ENCODE data around the gene MPL. TPM values are rescaled to one million over a fixed set of nuclear protein-coding genes. Genes with fewer than 3 reads are reported as not detected.

Gene MPL
- total and polyA plus RNA-seq, 10 of the 15 experiments (the other 5 are each of a cell fraction or from before 2014, with no cell fraction given): not detected

DNA sequence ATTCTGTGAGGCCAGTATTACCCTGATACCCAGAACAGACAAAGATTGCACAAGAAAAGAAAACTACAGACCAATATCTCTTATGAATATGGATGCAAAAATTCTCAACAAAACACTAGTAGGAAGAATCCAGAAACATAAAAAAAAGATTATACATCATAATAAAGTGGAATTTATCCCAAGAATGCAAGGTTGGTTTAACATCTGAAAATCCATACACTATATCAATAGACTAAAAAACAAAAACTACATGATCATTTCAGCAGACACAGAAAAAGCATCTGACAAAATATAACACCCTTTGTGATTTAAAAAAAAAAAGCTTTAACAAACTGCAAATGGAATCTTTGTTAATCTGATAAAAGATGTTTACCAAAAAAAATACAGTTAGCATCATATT, 12.2 kb upstream of the MPL start (continued):
- TF ChIP-seq SIN3A (IDR thresholded peaks at IDR 0.05; ENCODE audit: low read depth, low read length): no peak

- ChIA-PET CTCF (no interaction called here), RAD21 (ENCODE audit: unreplicated experiment) (no interaction called here), SMC1A (ENCODE audit: uncharacterized antibody, unreplicated experiment) (no interaction called here), POLR2A (no interaction called here)
- Histone ChIP-seq H3K4me1 (ENCODE audit: control insufficient read depth, insufficient read depth, low read length) (no peaks in the 10 kb centered on the region), H3K4me2 (ENCODE audit: control insufficient read depth, insufficient read depth) (no peak overlapping the region), H2AFZ (ENCODE audit: control insufficient read depth, low read depth, low read length) (no peak overlapping the region), H4K20me1 (ENCODE audit: control insufficient read depth, insufficient read depth) (no peaks in the 10 kb centered on the region), H3K27ac (ENCODE audit: control insufficient read depth, insufficient read depth) (no peak overlapping the region), H3K27me3 (replicated peaks in 1 of 2; ENCODE audit: control insufficient read depth in 2 of 2, insufficient read depth in 2 of 2, low read length in 1 of 2) (no peaks in the 10 kb centered on the region), H3K9ac (ENCODE audit: control insufficient read depth, insufficient read depth, low read length) (no peak overlapping the region), H3K79me2 (ENCODE audit: control insufficient read depth, insufficient read depth, low read length) (no peaks in the 10 kb centered on the region), H3K36me3 (ENCODE audit: control insufficient read depth in 2 of 2, insufficient read depth in 2 of 2, low read length in 1 of 2) (no peaks in the 10 kb centered on the region), H3K4me3 (no peak overlapping the region), H3K9me3 (replicated peaks; ENCODE audit: control insufficient read depth, insufficient read depth, low read length) (no peaks in the 10 kb centered on the region; the same call in 1 of the 3 replicates)
- in situ Hi-C loops (cut with MboI): no loop called here
- TF ChIP-seq SMC3 (IDR thresholded peaks at IDR 0.05; ENCODE audit: borderline replicate concordance, low read length) (no peak), USF2 (IDR thresholded peaks at IDR 0.05; ENCODE audit: borderline replicate concordance, low read depth, low read length) (no peak), RBBP5 (conservative IDR thresholded peaks at IDR 0.05) (no peak), ZNF217 (IDR thresholded peaks at IDR 0.05) (no peak), MEF2B (IDR thresholded peaks at IDR 0.05; ENCODE audit: partially characterized antibody, poor library complexity, severe bottlenecking) (no peak), HDGF (IDR thresholded peaks at IDR 0.05) (no peak), POLR2A (IDR thresholded peaks at IDR 0.05; ENCODE audit: low read depth, low read length) (no peak), MLLT1 (IDR thresholded peaks at IDR 0.05) (no peak), NR2F1 (conservative IDR thresholded peaks at IDR 0.05) (no peak), RAD51 (IDR thresholded peaks at IDR 0.05) (no peak)
- WGBS (ENCODE audit: insufficient coverage, insufficient replicate concordance, low lambda C conversion rate, missing lambda C conversion rate): 100% methylated on average over 1 of the region's 1 CpG
- ATAC-seq (no peak), FAIRE-seq (no peak), DNase-seq (ENCODE audit: low read depth, low spot score) (no peak)
- BruUV-seq (replicated peaks): no TSS peak
- intact Hi-C loops (cut with micrococcal nuclease; ENCODE audit: unreplicated experiment): no loop called here
These were observed 9.9 kb upstream of the MPL start for GRCh38 chr1:43327549-43328292.

All from GM12878 (cell line).